PC-9 (cell line): ENCODE data around the gene SYNGR2.

Experiments
- CTCF ChIP-seq: fragments of 200-600 bp; sonication (generic); conservative IDR thresholded peaks from 2 replicates; pipeline ENCODE4 v1.6.1; 2017; ENCODE audit warnings: mixed run types, antibody characterized with exemption, mild to moderate bottlenecking, moderate library complexity
- EZH2 ChIP-seq: fragments of 200-600 bp; sonication (generic); IDR thresholded peaks from 2 replicates; pipeline ENCODE4 v1.8.0; 2017; ENCODE audit warnings: antibody characterized with exemption, low read depth

GRCh38 chr17:78130090-78130436 lies 38.3 kb upstream of the SYNGR2 start:
- no peak for TF ChIP-seq CTCF
- TF ChIP-seq EZH2 = no peak
